Measurements from ENCODE around the gene NRM. TPM values are rescaled to one million over a fixed set of nuclear protein-coding genes. Genes with fewer than 3 reads are reported as not detected.
"Not testable (repeated sequence)": the region's sequence is repeated elsewhere in the genome, so short reads cannot be mapped to it uniquely, and the experiment has no call there.

NRM gene
- total and polyA plus RNA-seq, 2 experiments from 2014 or later: 13.8 to 33.8 TPM

DNA sequence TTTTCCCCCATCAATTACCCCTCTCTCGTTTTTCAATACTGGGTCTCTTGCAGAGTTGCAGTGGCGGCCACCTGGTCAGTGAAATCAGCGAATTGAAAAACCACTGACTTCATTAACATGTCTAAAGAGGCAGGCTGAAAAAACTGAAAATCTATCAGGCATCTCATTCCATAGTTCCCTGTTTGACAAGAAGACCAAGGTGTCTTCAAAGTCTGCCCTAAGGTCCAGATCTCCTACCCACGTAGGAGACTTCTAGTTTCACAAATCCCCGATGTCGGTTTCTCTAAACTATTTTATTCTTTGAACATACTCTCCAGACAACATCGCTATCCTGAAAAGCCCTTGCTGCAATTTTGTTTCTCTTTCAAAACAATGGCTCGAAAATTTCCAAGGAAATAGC lies 28.6 kb upstream of the NRM start:
- Histone ChIP-seq H3K4me2 (peak overlapping the region; percentile 77), H3K27ac (ENCODE audit: low read depth) (peak overlapping the region; percentile 97), H3K4me1 (ENCODE audit: insufficient read depth) (peaks cover 13% of the 10 kb centered on the region), H2AFZ (no peak overlapping the region), H3K79me2 (replicated peaks; ENCODE audit: insufficient read depth) (peaks cover 68% of the 10 kb centered on the region), H3K27me3 (ENCODE audit: insufficient read depth) (no peaks in the 10 kb centered on the region), H3K9me2 (ENCODE audit: insufficient read depth) (no peaks in the 10 kb centered on the region), H3K4me3 (peak overlapping the region; percentile 55), H3K36me3 (ENCODE audit: insufficient read depth) (peaks cover 31% of the 10 kb centered on the region), H4K20me1 (replicated peaks; ENCODE audit: insufficient read depth) (peaks cover 24% of the 10 kb centered on the region), H3F3A (replicated peaks; ENCODE audit: low read depth) (peaks cover 35% of the 10 kb centered on the region)
- DNase-seq (ENCODE audit: low spot score) (peak; percentile 66), ATAC-seq (no peak)
- Mint-ChIP-seq H3K9me3 (peaks cover 13% of the 10 kb centered on the region; the same call in 2 of the 3 replicates), H3K36me3 (ENCODE audit: low read depth) (peaks cover 56% of the 10 kb centered on the region), H3K27me3 (ENCODE audit: insufficient read depth, low read depth, poor library complexity) (peaks cover 50% of the 10 kb centered on the region), H3K4me1 (peaks cover 42% of the 10 kb centered on the region), H3K27ac (peak overlapping the region; percentile 100), H3K4me3 (peak overlapping the region; percentile 100)
- TF ChIP-seq STAT1 (IDR thresholded peaks at IDR 0.05; ENCODE audit: unreplicated experiment) (no peak), POLR2AphosphoS5 (IDR thresholded peaks at IDR 0.05; ENCODE audit: low read depth) (peak; percentile 57; the same call in 1 of the 2 replicates), ZNF331 (CRISPR knock-in tag; IDR thresholded peaks at IDR 0.05; ENCODE audit: low read depth) (no peak), EZH2 (IDR thresholded peaks at IDR 0.05; ENCODE audit: low read depth, unreplicated experiment) (no peak)
- TF ChIP-seq, protein P1, sequence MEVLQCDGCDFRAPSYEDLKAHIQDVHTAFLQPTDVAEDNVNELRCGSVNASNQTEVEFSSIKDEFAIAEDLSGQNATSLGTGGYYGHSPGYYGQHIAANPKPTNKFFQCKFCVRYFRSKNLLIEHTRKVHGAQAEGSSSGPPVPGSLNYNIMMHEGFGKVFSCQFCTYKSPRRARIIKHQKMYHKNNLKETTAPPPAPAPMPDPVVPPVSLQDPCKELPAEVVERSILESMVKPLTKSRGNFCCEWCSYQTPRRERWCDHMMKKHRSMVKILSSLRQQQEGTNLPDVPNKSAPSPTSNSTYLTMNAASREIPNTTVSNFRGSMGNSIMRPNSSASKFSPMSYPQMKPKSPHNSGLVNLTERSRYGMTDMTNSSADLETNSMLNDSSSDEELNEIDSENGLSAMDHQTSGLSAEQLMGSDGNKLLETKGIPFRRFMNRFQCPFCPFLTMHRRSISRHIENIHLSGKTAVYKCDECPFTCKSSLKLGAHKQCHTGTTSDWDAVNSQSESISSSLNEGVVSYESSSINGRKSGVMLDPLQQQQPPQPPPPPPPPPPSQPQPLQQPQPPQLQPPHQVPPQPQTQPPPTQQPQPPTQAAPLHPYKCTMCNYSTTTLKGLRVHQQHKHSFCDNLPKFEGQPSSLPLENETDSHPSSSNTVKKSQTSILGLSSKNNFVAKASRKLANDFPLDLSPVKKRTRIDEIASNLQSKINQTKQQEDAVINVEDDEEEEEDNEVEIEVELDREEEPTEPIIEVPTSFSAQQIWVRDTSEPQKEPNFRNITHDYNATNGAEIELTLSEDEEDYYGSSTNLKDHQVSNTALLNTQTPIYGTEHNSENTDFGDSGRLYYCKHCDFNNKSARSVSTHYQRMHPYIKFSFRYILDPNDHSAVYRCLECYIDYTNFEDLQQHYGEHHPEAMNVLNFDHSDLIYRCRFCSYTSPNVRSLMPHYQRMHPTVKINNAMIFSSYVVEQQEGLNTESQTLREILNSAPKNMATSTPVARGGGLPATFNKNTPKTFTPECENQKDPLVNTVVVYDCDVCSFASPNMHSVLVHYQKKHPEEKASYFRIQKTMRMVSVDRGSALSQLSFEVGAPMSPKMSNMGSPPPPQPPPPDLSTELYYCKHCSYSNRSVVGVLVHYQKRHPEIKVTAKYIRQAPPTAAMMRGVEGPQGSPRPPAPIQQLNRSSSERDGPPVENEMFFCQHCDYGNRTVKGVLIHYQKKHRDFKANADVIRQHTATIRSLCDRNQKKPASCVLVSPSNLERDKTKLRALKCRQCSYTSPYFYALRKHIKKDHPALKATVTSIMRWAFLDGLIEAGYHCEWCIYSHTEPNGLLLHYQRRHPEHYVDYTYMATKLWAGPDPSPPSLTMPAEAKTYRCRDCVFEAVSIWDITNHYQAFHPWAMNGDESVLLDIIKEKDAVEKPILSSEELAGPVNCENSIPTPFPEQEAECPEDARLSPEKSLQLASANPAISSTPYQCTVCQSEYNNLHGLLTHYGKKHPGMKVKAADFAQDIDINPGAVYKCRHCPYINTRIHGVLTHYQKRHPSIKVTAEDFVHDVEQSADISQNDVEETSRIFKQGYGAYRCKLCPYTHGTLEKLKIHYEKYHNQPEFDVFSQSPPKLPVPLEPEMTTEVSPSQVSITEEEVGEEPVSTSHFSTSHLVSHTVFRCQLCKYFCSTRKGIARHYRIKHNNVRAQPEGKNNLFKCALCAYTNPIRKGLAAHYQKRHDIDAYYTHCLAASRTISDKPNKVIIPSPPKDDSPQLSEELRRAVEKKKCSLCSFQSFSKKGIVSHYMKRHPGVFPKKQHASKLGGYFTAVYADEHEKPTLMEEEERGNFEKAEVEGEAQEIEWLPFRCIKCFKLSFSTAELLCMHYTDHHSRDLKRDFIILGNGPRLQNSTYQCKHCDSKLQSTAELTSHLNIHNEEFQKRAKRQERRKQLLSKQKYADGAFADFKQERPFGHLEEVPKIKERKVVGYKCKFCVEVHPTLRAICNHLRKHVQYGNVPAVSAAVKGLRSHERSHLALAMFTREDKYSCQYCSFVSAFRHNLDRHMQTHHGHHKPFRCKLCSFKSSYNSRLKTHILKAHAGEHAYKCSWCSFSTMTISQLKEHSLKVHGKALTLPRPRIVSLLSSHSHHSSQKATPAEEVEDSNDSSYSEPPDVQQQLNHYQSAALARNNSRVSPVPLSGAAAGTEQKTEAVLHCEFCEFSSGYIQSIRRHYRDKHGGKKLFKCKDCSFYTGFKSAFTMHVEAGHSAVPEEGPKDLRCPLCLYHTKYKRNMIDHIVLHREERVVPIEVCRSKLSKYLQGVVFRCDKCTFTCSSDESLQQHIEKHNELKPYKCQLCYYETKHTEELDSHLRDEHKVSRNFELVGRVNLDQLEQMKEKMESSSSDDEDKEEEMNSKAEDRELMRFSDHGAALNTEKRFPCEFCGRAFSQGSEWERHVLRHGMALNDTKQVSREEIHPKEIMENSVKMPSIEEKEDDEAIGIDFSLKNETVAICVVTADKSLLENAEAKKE (CRISPR knock-in tag; IDR thresholded peaks at IDR 0.05): no peak
- TF ChIP-seq, protein P2, sequence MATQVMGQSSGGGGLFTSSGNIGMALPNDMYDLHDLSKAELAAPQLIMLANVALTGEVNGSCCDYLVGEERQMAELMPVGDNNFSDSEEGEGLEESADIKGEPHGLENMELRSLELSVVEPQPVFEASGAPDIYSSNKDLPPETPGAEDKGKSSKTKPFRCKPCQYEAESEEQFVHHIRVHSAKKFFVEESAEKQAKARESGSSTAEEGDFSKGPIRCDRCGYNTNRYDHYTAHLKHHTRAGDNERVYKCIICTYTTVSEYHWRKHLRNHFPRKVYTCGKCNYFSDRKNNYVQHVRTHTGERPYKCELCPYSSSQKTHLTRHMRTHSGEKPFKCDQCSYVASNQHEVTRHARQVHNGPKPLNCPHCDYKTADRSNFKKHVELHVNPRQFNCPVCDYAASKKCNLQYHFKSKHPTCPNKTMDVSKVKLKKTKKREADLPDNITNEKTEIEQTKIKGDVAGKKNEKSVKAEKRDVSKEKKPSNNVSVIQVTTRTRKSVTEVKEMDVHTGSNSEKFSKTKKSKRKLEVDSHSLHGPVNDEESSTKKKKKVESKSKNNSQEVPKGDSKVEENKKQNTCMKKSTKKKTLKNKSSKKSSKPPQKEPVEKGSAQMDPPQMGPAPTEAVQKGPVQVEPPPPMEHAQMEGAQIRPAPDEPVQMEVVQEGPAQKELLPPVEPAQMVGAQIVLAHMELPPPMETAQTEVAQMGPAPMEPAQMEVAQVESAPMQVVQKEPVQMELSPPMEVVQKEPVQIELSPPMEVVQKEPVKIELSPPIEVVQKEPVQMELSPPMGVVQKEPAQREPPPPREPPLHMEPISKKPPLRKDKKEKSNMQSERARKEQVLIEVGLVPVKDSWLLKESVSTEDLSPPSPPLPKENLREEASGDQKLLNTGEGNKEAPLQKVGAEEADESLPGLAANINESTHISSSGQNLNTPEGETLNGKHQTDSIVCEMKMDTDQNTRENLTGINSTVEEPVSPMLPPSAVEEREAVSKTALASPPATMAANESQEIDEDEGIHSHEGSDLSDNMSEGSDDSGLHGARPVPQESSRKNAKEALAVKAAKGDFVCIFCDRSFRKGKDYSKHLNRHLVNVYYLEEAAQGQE (IDR thresholded peaks at IDR 0.05; ENCODE audit: unreplicated experiment): no peak

DNA sequence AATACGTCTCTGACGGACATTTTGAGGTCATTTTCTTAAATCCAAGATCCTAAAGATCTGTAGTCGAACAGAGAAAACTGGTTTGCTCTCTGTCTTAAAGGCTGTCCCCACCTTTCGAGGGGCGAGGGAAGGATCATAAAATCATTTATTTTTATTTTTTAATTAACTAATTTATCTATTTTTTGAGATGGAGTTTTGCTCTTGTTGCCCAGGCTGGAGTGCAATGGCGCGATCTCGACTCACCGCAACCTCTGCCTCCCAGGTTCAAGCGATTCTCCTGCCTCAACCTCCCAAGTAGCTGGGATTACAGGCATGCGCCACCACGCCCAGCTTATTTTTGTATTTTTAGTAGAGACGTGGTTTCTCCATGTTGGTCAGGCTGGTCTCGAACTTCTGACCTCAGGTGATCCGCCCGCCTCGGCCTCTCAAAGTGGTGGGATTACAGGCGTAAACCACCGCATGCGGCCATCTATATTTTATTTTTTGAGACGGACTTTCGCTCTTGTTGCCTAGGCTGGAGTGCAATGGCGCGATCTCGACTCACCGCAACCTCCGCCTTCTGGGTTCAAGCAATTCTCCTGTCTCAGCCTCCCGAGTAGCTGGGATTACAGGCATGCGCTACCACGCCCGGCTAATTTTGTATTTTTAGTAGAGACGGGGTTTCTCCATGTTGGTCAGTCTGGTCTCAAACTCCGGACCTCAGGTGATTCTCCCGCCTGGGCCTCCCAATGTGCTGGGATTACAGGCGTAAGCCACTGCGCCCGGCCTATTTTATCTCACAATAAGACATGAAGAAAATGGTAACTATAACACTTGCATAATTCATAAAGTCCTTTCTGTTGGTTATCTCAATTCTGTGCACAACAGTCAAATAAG lies 27.3 kb upstream of the NRM start:
- H3K27ac Mint-ChIP-seq: peak overlapping the region; percentile 100
- peak overlapping the region; percentile 55 for H3K4me3 ChIP-seq
- H3K27ac ChIP-seq (ENCODE audit: low read depth): peak overlapping the region; percentile 97
- peak overlapping the region; percentile 100 for H3K4me3 Mint-ChIP-seq
- peaks cover 11% of the 10 kb centered on the region for H3K4me1 ChIP-seq (ENCODE audit: insufficient read depth)
- H3K27me3 Mint-ChIP-seq (ENCODE audit: insufficient read depth, low read depth, poor library complexity): peaks cover 38% of the 10 kb centered on the region
- H4K20me1 ChIP-seq (replicated peaks; ENCODE audit: insufficient read depth): peaks cover 18% of the 10 kb centered on the region
- not testable (repeated sequence) for H3K27me3 ChIP-seq (ENCODE audit: insufficient read depth); DNase-seq (ENCODE audit: low spot score); ATAC-seq; H3K9me2 ChIP-seq (ENCODE audit: insufficient read depth); H2AFZ ChIP-seq
- H3K36me3 ChIP-seq (ENCODE audit: insufficient read depth): peaks cover 30% of the 10 kb centered on the region
- peaks cover 56% of the 10 kb centered on the region for H3K36me3 Mint-ChIP-seq (ENCODE audit: low read depth)
- H3K9me3 Mint-ChIP-seq: peaks cover 13% of the 10 kb centered on the region; the same call in 2 of the 3 replicates
- peaks cover 23% of the 10 kb centered on the region for H3F3A ChIP-seq (replicated peaks; ENCODE audit: low read depth)
- peaks cover 29% of the 10 kb centered on the region for H3K4me1 Mint-ChIP-seq
- peak overlapping the region; percentile 77 for H3K4me2 ChIP-seq
- peaks cover 60% of the 10 kb centered on the region for H3K79me2 ChIP-seq (replicated peaks; ENCODE audit: insufficient read depth)
